ENCODE measurements around the gene TGFBR3. TPM values are rescaled to one million over a fixed set of nuclear protein-coding genes. Genes with fewer than 3 reads are reported as not detected.

Gene TGFBR3
- 7.4 and 25.8 TPM in 2 replicates for total RNA-seq

DNA sequence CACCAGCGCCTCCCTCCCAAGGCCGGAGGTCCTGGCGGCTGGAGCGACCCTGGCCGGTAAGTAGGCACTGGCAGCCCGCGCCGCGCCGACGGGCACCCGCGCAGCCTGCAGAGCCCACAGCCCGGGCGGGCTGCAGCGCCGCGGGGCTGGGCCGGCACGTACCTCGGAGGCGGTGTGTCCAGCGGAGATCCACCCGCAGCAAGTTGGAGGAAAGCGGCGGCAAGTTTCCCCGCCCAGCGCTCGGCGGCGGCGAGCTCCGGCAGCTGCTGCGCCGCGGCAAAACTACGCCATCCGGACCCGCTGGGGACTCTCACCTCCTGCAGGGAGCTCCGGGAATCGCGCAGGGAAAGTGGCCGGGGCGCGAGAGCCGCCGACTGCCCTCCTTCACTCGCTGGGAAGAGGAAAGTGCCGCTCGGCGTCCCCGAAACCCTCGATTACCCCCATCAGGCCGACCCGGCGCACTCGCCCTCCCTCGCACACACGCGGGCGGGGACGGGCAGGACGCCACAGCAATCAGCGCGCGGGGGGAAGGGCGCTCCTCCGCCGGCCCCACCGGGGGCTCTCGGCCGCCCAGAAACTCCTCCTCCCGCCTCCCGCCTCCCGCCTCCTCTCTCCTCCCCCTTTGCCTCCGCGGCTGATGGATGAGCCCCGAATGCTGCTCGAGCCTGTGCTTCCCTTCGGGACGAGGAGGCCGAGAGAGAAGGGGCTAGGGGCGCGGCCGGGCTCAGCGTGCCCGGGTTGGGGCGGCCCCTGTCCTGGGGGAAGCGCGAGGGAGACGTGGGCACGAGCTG is at the start of gene TGFBR3:
TGFBR3 (minus strand) TSS at position 436 of the 791 bp plus-strand sequence. CDS start 24,620 bp downstream, outside the sequence.
- peak; percentile 87 to 93 for DNase-seq (ENCODE audit: low read depth in 2 of 2)

DNA sequence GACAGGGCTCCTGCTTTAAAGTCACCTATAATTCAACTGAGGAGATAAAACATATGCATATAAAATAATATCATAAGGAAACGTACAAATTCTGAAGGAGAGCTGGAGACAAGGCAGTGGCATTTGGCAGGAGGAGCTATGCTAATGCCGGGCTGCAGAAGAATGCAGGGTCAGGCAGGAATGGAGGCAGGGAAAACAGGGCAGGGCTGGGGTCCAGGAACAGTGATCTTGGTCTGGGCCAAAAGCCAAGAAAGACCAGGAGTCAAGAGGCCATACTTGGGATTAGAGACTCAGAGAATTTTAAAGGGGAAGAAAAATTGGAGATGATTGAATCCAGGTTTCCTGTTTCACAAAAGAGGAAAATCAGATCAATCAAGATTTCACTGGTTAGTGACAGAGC is 43.3 kb upstream of the TGFBR3 start:
- peak in 1 of 2 donors; percentile 44 for DNase-seq (ENCODE audit: low read depth in 2 of 2)

DNA sequence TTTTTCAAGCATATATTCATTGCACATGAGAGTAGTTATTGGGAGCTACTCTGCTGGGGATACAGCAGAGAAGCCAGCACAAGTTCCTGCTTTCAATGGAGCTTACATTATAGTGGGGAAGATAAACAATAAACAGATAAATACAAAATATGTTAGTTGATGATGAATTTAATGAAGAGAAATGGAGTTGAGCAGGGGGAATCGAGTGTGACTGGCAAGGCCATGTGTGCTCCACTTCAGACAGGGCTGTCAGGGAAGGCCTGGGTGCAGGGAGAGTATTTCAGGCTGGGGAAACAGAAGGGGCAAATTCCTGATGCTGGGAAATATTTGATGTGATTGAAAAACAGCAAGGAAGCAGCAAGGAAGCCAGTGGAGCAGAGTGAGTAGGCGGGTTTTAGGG is 42.1 kb upstream of the TGFBR3 start:
- DNase-seq (ENCODE audit: low read depth in 2 of 2) = no peak

DNA sequence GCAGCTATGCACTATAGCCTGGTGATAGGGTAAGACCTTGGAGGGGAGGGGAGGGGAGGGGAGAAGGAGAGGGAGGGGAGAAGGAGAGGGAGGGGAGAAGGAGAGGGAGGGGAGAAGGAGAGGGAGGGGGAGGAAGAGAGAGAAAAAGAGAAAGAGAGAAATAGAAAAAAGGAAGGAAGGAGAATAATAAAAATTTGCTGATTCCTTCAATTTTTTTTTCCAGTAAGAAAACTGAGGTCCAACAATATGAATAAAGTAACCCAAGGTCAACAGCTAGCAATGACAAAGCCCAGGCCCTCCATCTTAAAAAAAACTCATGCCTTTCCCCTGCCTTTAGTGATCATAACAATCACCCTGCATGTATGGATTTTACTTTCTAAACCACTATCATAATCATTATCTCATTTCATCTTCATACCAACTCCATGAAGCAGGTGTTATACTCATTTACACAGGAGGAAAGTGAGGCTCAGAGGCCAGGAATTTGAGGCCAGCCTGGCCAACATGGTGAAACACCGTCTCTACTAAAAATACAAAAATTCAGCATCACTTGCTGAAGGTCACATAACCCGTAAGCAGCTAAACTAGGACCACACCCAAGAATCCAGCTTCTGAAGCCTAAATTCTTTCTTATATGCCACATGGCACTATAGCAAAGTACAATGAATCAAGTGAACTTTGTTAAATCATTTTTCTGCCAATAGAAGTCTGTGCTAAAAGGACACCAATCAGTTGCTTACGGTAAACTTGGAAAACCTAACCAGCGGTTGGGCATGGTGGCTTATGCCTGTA is 39.9 kb upstream of the TGFBR3 start:
- no peak for DNase-seq (ENCODE audit: low read depth in 2 of 2)

DNA sequence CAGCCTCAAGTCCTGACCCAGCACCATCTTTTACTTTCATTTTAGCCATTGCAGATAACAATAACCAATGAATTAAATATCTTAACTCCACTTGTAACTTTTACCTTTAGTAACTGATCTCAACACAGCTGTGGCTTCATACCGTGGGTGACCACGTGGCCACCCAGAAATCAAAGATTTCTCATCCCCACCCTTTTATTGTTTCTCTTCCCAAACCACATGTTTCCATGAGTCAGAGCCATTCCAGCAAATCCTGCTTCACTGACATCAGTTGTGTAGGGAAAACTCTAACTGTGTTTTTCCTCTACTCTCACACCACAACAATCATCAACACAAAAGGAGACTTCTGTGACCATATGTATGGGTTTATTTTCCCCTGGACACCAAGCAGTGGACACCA is 38.2 kb upstream of the TGFBR3 start:
- peak; percentile 59 to 76 for DNase-seq (ENCODE audit: low read depth in 2 of 2)

DNA sequence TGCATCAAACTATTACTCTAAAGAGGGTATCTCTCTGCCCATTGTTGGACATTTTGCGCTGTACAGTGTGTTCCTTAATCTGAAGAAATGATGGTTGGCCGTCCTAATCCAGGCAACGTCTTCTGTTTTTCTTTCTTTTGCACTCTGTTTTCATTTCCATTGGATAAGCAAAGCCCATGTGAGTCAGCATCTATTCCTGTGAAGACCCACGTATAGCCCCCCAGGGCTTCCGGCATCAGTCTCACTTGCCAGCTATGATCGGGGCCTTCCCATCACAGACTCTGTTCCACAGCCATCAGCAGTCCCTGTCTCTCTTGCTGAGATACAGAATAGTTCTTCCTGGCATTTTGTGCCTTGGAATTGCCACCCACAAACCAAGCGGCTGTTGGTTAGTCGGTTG is 34.0 kb upstream of the TGFBR3 start:
- no peak for DNase-seq (ENCODE audit: low read depth in 2 of 2)

DNA sequence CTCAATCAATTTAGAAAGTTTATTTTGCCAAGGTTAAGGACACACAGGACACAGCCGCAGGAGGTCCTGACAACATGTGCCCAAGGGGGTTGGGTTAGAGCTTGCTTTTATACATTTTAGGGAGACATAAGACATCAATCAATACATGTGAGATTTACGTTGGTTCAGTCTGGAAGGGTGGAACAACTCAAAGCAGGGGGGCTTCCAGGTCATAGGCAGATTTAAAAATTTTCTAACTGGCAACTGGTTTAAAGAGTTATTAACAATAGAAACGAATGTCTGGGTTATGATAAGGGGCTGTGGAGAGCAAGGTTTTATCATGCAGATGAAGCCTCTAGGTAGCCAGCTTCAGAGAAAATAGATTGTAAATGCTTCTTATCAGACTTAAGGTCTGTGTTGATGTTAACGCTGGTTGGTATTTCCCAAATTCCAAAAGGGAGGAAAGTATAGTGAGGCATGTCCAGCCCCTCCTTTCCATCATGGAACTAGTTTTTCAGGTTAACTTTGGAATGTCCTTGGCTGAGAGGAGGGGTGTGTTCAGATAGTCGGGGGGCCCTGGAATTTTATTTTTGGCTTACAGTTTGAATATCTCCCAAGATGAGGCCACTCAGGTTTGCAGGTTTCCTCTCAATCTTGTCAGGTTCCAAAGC is 31.0 kb upstream of the TGFBR3 start:
- DNase-seq (ENCODE audit: low read depth in 2 of 2) = no peak

DNA sequence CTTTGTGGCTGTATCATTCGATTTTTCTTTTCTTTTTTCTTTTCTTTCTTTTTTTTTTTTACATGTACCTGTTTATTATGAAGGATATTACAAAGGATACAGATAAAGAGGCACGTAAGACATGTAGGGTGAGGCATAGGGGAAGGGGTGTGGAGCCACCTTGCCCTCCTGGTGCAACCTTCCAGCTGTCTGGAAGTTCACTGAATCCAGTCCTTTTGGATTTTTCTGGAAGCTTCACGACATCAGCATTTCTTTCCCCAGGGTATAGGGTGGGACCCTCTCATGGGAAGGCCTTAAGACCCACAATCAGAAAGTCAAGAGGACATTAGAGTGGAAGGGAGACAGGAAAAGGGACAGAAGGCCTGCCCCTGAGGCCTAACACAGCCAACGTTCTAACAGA is 30.1 kb upstream of the TGFBR3 start:
- DNase-seq (ENCODE audit: low read depth in 2 of 2) = no peak

DNA sequence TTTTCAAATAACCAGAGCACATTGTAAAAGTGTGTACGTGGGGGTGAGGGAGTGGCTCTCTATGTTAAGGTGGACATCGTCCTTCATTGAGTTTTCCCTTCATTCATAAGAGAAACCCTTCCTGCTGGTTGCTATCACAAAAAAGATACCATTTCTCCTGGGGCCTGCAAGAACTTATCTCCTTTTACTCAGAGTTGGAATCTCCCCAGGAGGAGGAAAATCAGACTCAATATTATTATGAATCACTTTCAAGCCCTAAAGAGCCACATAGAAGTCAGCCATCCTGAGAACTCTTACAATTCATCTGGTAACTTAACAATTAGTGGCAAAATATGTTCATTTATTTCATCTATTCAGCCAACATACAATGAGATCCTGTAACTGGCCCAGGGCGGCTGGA is 27.1 kb upstream of the TGFBR3 start:
- peak in 1 of 2 donors; percentile 43 for DNase-seq (ENCODE audit: low read depth in 2 of 2)

DNA sequence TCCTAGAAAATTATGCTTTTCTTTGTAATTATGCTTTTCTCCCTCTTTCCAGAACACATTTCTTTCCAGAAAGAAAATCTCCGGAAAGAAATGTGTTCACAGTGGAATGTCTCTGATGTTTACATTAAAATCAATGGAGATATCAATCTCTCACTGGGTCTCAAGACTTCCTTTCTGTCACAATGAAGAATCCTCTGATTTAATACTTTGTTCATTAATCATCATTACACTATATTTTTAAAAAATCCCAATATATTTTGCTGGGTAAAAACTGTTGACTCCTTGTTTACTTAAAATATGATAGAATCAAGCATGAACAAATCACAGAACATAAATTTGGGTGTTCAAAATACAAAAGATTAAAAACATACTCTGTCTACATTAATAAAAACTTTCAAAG is 26.3 kb upstream of the TGFBR3 start:
- peak in 1 of 2 donors; percentile 48 for DNase-seq (ENCODE audit: low read depth in 2 of 2)

DNA sequence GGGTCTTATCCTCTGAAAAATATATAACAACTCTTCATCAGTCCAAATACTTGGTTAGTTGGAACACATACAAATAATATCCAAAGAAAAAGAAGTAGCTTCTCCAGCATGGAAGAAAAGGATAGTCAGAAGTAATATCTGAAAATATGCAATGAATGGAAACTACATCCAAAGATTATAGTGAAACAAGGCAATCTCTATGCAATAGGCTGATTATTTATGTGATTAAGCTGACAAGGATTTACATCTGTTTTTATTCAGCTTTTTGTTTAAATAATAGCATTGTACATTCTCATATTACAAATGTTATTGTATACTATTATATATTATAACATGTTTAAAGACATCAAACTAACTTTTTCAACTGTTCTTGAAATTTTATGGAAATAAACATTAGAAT is 15.3 kb upstream of the TGFBR3 start:
- no peak for DNase-seq (ENCODE audit: low read depth in 2 of 2)

DNA sequence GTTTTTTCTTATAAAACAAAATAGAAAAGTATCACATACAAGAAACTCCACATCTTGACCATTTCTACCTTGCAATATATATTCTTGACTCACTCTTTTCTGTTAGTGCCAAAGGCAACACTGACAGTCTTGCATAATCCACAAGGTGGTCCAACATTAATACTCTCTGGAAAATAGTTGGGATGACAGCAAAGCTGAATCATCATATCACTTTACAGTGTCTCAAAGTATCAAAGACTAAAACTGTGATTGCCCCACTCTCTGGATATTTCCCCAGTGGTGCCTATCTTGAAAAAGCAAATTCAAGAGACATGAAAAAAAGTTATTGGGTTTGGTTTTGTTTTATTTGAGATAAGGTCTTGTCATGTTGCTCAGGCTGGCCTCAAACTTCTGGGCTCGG is 14.6 kb upstream of the TGFBR3 start:
- DNase-seq (ENCODE audit: low read depth in 2 of 2) = peak in 1 of 2 donors; percentile 48

DNA sequence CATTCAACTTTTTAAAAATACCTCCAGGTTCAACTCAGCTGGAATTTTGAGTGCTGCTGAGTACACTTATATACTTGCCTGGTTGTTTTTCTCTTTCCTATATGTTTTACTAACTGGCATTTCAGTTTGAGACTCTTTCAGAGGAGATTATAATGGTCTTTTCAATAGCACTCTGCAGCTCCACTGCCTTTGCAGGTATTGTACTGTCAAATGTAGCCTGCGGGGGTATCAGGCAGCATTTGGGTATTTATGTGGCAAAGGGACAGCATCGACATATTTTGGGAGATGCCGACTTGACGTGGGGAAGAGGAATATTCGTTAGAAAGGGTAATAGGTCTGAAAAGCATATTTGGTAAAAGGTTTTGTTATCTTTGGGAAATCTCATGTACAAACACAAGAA is 11.1 kb upstream of the TGFBR3 start:
- no peak for DNase-seq (ENCODE audit: low read depth in 2 of 2)

DNA sequence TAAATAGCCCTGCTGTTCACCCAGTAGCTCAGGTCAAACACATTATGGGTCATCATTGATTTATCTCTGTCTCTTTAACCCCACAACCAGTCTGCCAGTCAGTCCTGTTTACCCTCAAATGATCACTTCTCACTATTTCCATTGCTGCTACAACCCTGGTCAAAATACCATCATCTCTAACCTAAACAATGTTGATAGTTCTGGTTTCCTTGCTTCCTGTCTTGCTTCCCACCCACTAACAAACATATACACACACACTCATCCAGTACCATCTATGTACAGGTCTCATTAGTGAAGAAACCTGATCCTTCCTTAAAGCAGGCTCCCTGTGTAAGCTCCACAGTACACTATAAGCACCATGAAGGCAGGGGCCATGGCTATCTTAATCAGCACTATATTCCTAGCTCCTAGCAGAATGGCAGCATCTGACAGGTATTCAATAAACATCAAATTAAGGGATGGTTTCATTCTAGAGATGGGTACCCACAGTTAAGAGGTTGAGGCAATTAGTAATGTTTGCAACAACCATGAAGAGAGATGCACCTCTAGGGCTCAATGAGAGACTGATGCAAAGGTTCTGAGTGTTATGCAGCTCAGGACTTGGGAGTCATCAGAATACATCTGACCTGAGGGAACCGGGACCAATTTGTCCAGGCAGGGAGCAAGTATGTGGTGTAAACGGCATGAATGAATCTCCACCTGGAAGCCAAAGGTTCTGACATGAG is 10.0 kb upstream of the TGFBR3 start:
- DNase-seq (ENCODE audit: low read depth in 2 of 2) = no peak

DNA sequence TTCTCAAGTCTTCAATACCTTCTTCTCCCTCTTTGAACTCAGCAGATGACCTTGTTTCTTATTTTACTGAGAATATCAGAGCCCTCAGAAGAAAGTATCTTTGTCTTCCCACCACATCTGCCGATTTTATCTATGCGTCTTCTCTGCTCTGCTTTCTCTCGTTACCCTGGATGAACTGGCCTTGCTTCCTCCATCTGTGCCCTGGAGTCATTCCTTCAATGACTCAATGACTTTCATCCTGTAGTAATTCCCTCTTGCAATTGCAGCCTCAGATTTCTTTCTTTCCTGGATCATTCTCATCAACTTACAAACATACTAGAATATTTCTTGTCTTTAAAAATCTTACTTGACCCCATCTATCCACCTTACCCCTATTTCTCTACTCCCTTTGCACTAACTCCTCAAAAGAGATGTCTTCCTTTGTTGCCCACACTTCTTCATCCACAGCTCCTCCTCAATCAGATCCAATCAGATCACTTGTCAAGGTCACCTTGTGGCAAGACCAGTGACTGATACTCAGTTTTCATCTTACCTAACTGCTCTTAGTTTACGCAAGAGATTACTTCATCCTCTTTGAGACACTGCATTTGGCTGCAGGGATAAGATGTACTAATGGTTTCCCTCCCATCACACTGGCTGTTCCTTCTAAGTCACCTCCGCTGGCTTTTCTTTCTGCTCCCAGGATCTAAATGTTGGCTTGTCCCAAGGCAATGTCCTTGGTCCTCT is 8.2 kb upstream of the TGFBR3 start:
- DNase-seq (ENCODE audit: low read depth in 2 of 2) = peak in 1 of 2 donors; percentile 24

DNA sequence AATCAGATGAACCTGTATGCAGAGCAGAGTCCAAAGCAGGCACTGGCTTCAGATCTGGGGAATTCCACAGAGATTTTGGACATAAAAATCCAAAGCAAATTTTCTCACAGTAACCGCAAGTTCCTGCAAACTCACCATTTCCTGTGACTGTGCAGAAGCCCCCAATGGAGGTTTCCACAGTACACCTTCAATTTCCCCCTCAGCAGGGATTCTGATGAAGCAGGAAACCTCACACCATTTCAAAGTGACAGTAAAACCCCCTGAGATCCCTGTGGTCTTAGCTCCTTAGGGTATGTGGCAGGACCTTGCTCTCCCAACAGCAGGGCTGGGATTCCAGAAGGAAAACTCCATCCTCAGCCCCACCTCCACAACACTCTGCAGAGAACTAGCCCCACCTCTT is 6.0 kb upstream of the TGFBR3 start:
- DNase-seq (ENCODE audit: low read depth in 2 of 2) = peak; percentile 27 to 76

DNA sequence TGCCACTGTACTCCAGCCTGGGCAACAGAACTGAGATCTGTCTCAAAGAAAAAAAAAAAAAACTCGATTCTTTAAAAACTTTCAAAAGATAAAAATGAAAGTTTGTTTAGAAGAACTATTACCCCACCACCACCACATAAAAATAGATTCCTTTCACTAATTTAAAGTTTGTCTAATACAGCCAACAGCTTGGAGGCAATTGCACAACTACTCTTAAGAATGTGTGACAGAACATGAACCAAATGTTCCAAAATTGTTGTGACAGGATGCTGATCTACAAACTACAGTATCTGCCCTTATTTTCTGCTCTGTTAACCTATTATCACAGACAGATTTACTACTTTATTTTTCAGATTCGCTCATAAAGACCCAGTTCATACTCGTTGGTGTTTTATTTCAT is 5.5 kb upstream of the TGFBR3 start:
- peak in 1 of 2 donors; percentile 8 for DNase-seq (ENCODE audit: low read depth in 2 of 2)

DNA sequence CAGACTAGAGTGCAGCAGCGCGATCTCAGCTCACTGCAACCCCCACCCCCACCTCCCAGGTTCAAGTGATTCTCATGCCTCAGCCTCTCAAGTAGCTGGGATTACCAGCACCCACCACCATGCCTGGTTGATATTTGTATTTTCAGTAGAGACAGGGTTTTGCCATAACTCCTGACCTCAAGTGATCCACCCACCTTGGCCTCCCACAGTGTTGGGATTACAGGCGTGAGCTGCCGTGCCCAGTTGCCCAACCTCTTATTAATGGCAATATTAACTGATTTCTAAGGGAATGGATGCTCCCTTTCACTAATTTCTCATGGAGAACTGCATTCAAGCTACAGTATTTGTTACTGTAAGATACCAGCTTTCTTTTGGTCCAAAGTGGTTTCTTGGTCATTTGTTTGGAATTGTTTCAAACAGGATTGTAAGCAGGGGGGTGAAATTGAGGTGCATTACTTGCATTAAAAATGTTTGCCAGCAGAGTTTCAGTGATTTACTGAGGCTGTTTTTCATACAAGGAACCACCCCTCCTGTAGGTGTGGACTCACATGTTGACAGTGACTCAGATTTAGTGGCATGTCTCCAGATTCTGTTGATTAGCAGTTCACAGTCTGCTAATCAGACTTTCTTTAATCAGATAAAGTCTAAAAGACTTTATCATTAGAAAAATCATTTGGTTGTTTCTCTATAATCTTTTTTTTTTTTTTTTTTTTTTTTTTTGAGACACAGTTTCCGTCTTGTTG is 3.9 kb upstream of the TGFBR3 start:
- peak; percentile 9 to 72 for DNase-seq (ENCODE audit: low read depth in 2 of 2)

DNA sequence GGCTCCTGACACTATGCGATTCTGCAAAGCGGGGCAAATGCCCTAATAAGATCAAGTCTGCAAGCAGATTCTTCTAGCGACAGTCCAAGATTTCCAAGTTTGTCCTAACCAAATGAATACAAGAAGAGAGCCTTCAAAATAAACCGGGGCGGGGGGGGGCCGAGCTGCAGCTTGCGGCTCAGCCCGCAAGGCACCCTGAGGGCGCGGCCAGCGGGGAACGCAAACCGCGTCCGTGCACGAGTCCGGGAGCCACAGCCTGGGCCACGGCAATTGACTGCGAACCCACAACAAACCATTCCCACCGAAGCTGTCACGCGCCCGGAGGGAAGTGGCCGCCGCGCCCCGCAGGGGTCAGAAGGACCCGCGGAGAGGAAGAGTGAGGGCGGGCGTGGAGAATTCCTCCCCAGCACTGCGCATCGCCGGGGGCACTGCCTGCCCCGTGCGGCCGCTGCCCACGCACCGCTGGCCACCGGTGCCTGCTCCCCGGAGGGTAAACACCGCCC is 687 bp downstream of the TGFBR3 start:
- peak; percentile 40 to 46 for DNase-seq (ENCODE audit: low read depth in 2 of 2)

Measured in lung microvascular endothelial cell (primary cell).